ENCODE measurements around the gene LNX1.

DNA sequence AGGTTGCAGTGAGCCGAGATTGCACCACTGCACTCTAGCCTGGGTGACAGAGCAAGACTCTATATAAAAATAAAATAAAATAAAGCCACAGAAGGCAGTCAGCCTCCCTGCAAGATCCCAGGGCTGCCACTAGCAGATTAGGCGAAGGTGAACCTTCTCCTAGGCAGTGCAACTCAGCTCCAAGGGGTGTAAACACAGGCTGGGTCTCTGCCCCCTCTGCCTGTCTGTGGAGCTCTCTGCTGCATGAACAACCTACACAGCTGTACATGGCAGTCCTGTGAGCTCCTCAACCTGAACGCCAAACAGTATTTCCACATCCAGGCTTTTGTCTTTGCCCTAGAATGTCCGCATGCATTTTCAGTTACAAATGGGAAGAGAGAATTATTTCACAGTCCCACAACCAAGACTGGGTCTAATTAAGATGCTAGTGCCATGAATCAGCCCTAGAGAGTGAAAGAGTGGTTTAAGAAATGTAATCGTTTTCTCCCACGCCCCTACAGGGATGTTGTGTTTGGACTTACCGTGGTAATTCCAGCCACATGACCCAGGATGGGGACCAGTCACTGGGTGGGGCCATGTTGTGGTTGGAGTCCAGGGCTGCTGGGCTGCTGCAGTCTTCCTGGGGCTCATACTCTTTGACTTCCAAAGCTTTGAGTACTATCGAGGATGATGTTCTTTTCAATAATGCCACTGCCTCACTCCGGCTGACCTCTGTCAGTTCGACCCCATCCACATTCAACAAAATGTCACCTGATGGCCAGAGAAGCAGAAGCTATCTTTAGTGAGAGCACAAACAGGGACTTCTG, 114.9 kb downstream of the LNX1 start:
- TF ChIP-seq POLR2AphosphoS5 (IDR thresholded peaks at IDR 0.05; ENCODE audit: low read depth, low read length) (no peak), EZH2 (IDR thresholded peaks at IDR 0.05) (no peak), SRF (IDR thresholded peaks at IDR 0.05; ENCODE audit: low read depth) (no peak)
- TF ChIP-seq, protein P1, sequence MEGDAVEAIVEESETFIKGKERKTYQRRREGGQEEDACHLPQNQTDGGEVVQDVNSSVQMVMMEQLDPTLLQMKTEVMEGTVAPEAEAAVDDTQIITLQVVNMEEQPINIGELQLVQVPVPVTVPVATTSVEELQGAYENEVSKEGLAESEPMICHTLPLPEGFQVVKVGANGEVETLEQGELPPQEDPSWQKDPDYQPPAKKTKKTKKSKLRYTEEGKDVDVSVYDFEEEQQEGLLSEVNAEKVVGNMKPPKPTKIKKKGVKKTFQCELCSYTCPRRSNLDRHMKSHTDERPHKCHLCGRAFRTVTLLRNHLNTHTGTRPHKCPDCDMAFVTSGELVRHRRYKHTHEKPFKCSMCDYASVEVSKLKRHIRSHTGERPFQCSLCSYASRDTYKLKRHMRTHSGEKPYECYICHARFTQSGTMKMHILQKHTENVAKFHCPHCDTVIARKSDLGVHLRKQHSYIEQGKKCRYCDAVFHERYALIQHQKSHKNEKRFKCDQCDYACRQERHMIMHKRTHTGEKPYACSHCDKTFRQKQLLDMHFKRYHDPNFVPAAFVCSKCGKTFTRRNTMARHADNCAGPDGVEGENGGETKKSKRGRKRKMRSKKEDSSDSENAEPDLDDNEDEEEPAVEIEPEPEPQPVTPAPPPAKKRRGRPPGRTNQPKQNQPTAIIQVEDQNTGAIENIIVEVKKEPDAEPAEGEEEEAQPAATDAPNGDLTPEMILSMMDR (IDR thresholded peaks at IDR 0.05 in 2 of 3, conservative IDR thresholded peaks at IDR 0.05 in 1 of 3; ENCODE audit: borderline replicate concordance in 1 of 3, insufficient read depth in 1 of 3, low read depth in 2 of 3, low read length in 2 of 3) = no peak

Data from HCT116 (cell line).